CD14-positive monocyte (primary cell): ENCODE measurements around the gene TARM1. TPM values are rescaled to one million over a fixed set of nuclear protein-coding genes. Genes with fewer than 3 reads are reported as not detected.
A peak's percentile ranks its signal among the peaks of the same experiment; 100 is the strongest.

Experiments used
- DNase-seq, 3 donors: peaks; one replicate each; pipeline ENCODE4 v3.0.0-alpha.2; 2011 to 2022
- H2AFZ ChIP-seq: 2 replicates; pipeline ENCODE4 v1.6.0; 2012; ENCODE audit warnings: mild to moderate bottlenecking, low read depth, low read length, inconsistent platforms; ENCODE audit not compliant: insufficient read depth, poor library complexity, severe bottlenecking
- H3K27ac ChIP-seq, 2 donors: 1 replicate in 1 of 2; 2 replicates in 1 of 2; pipeline ENCODE4 v1.5.1; 2012 to 2013; ENCODE audit warnings: low read length in 2 of 2, control low read depth in 1 of 2, inconsistent platforms in 1 of 2, low read depth in 1 of 2, mild to moderate bottlenecking in 1 of 2
- H3K27me3 ChIP-seq, 2 donors: one replicate each; pipeline versions ENCODE4 v1.6.0 to v1.6.1; 2011 to 2013; ENCODE audit warnings: low read length in 2 of 2; ENCODE audit not compliant: control insufficient read depth in 2 of 2, insufficient read depth in 2 of 2
- H3K36me3 ChIP-seq, 2 donors: replicated peaks in 1 of 2; 1 replicate in 1 of 2; 2 replicates in 1 of 2; pipeline versions ENCODE4 v1.5.1 to v1.6.1; 2012 to 2013; ENCODE audit warnings: low read length in 2 of 2, control low read depth in 1 of 2, inconsistent platforms in 1 of 2, mild to moderate bottlenecking in 1 of 2; ENCODE audit not compliant: insufficient read depth in 2 of 2, control insufficient read depth in 1 of 2
- H3K4me1 ChIP-seq, 2 donors: 1 replicate in 1 of 2; 2 replicates in 1 of 2; pipeline versions ENCODE4 v1.5.1 to v1.6.1; 2012 to 2013; ENCODE audit warnings: low read length in 2 of 2, control low read depth in 1 of 2, inconsistent platforms in 1 of 2, mild to moderate bottlenecking in 1 of 2, moderate library complexity in 1 of 2; ENCODE audit not compliant: insufficient read depth in 2 of 2, control insufficient read depth in 1 of 2
- H3K4me2 ChIP-seq: replicated peaks from 2 replicates; pipeline ENCODE3; 2012; ENCODE audit warnings: low read length, moderate library complexity, mild to moderate bottlenecking; ENCODE audit not compliant: poor library complexity, severe bottlenecking; ENCODE audit errors: extremely low read depth
- H3K4me3 ChIP-seq, 3 experiments: fragments of 200-600 bp in 1 of 3; sonication (generic) in 1 of 3; replicated peaks in 1 of 3; 1 replicate in 2 of 3; 2 replicates in 1 of 3; pipeline ENCODE4 v1.5.1; 2011 to 2013; ENCODE audit warnings: low read length in 3 of 3, mild to moderate bottlenecking in 3 of 3, control low read depth in 2 of 3, low read depth in 2 of 3, inconsistent platforms in 1 of 3, moderate library complexity in 1 of 3
- H3K79me2 ChIP-seq: 2 replicates; pipeline ENCODE4 v1.6.0; 2012; ENCODE audit warnings: mild to moderate bottlenecking, control low read depth, inconsistent platforms, low read length, moderate library complexity; ENCODE audit not compliant: insufficient read depth
- H3K9ac ChIP-seq: 2 replicates; pipeline ENCODE4 v1.6.0; 2017; ENCODE audit warnings: low read length, mild to moderate bottlenecking; ENCODE audit not compliant: insufficient read depth, poor library complexity, severe bottlenecking
- H3K9me3 ChIP-seq, 2 donors: replicated peaks in 1 of 2; 1 replicate in 1 of 2; 2 replicates in 1 of 2; pipeline versions ENCODE4 v1.5.1 to v1.6.1; 2012 to 2013; ENCODE audit warnings: low read length in 2 of 2, control low read depth in 1 of 2; ENCODE audit not compliant: control insufficient read depth in 1 of 2, insufficient read depth in 1 of 2
- H4K20me1 ChIP-seq: 2 replicates; pipeline ENCODE4 v1.6.0; 2012; ENCODE audit warnings: mild to moderate bottlenecking, low read length, control low read depth, moderate library complexity; ENCODE audit not compliant: insufficient read depth
- H3K27ac Mint-ChIP-seq, 7 donors: one replicate each; pipeline ENCODE4 v1.8.0; 2020; ENCODE audit warnings: mild to moderate bottlenecking in 7 of 7, mixed read lengths in 7 of 7, moderate library complexity in 6 of 7, inconsistent platforms in 2 of 7
- H3K27me3 Mint-ChIP-seq, 3 donors: one replicate each; pipeline ENCODE4 v1.8.0; 2021 to 2022; ENCODE audit warnings: low read depth in 3 of 3, mild to moderate bottlenecking in 3 of 3, mixed read lengths in 3 of 3, moderate library complexity in 3 of 3, inconsistent platforms in 1 of 3
- H3K36me3 Mint-ChIP-seq, 2 donors: one replicate each; pipeline ENCODE4 v1.8.0; 2020; ENCODE audit warnings: mixed read lengths in 2 of 2, inconsistent platforms in 1 of 2, mild to moderate bottlenecking in 1 of 2
- H3K4me1 Mint-ChIP-seq: one replicate; pipeline ENCODE4 v1.8.0; 2020; ENCODE audit warnings: mild to moderate bottlenecking, mixed read lengths
- H3K4me3 Mint-ChIP-seq, 2 donors: one replicate each; pipeline ENCODE4 v1.8.0; 2020; ENCODE audit warnings: mild to moderate bottlenecking in 2 of 2, mixed read lengths in 2 of 2, moderate library complexity in 1 of 2
- H3K9me3 Mint-ChIP-seq, 7 donors: one replicate each; pipeline ENCODE4 v1.8.0; 2020 to 2022; ENCODE audit warnings: mixed read lengths in 7 of 7, mild to moderate bottlenecking in 6 of 7, moderate library complexity in 6 of 7, inconsistent platforms in 2 of 7
- WGBS: methylation state at CpG from one replicate; pipeline ENCODE4 v1.1.5; 2013; ENCODE audit warnings: missing lambda C conversion rate; ENCODE audit not compliant: insufficient coverage; 5-methylcytosine and 5-hydroxymethylcytosine counted together
- intact Hi-C, 2 donors: fragments of 100-400 bp; cut with micrococcal nuclease; formaldehyde crosslinking; loops; one replicate each; pipeline versions ENCODE4 v1.15.0 to v1.15.1; 2023
- polyA plus RNA-seq, 3 donors: library from polyadenylated mRNA; depleted of rRNA in 1 of 3; unstranded in 2 of 3; stranded (reverse) in 1 of 3; fragments of 300-500 nt in 2 of 3; fragments of >200 nt in 1 of 3; fragmentation: Illumina TruSeq in 2 of 3; gene quantifications; 1 replicate in 2 of 3; 2 replicates in 1 of 3; pipeline ENCODE4 v1.2.3, GENCODE V29; 2012 to 2021
- TF ChIP-seq, protein P1 (sequence below): fragments of 200-600 bp; IDR thresholded peaks from one replicate; pipeline ENCODE4 v1.8.0; 2022; ENCODE audit warnings: antibody characterized with exemption, mild to moderate bottlenecking

The TARM1 gene
- polyA plus RNA-seq, 3 donors, result 0.89 to 1.2 TPM; not detected in 1

DNA sequence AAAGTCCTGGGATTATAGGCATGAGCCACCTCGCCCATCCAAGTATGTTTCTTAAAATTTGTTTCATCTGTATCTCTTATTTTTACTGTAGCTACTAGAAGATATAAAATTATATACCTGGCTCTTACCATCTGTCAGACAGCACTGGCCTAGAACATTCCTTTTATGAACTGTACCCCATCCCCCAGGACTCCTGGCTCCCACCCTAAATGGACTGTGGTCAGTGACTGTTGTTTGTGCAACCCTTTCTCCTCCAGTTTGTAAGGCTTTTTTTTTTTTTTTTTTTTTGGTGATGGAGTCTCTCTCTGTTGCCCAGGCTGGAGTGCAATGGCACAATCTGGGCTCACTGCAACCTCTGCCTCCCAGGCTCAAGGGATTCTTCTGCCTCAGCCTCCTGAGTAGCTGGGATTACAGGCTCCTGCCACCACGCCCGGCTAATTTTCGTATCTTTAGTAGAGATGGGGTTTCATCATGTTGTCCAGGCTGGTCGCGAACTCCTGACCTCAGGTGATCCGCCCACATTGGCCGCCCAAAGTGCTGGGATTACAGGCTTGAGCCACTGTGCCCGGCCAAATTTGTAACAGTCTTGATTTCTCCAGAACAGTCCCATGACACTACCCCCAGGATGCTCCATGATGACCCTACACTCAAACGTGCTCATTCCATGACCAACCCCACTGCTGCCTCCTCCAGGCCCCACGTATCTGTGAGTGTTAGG, 24.0 kb upstream of the TARM1 start:
- no peak overlapping the region for H2AFZ ChIP-seq
- TF ChIP-seq, protein P1, sequence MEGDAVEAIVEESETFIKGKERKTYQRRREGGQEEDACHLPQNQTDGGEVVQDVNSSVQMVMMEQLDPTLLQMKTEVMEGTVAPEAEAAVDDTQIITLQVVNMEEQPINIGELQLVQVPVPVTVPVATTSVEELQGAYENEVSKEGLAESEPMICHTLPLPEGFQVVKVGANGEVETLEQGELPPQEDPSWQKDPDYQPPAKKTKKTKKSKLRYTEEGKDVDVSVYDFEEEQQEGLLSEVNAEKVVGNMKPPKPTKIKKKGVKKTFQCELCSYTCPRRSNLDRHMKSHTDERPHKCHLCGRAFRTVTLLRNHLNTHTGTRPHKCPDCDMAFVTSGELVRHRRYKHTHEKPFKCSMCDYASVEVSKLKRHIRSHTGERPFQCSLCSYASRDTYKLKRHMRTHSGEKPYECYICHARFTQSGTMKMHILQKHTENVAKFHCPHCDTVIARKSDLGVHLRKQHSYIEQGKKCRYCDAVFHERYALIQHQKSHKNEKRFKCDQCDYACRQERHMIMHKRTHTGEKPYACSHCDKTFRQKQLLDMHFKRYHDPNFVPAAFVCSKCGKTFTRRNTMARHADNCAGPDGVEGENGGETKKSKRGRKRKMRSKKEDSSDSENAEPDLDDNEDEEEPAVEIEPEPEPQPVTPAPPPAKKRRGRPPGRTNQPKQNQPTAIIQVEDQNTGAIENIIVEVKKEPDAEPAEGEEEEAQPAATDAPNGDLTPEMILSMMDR, result no peak
- H3K4me2 ChIP-seq, result no peak overlapping the region
- H3K27ac ChIP-seq, result no peak overlapping the region
- Mint-ChIP-seq H3K4me1 (peaks cover 26% of the 10 kb centered on the region), H3K4me3 (no peak overlapping the region), H3K36me3 (peaks cover 48 to 54% of the 10 kb centered on the region in 2 donors), H3K27me3 (no peaks in the 10 kb centered on the region), H3K27ac (peak overlapping the region in 3 of 7 donors; percentile 7 to 39 (median 19)), H3K9me3 (peaks cover 0 to 2% (median 0%) of the 10 kb centered on the region in 7 donors)
- H3K36me3 ChIP-seq, result peaks cover 45 to 49% of the 10 kb centered on the region in 2 donors
- no peaks in the 10 kb centered on the region for H3K27me3 ChIP-seq
- WGBS, result 98% methylated on average over 5 of the region's 11 CpGs
- peaks cover 30 to 33% of the 10 kb centered on the region in 2 donors for H3K4me1 ChIP-seq
- intact Hi-C loops, result no loop called here
- peaks cover 75% of the 10 kb centered on the region for H3K79me2 ChIP-seq
- no peak for DNase-seq
- peaks cover 32% of the 10 kb centered on the region for H4K20me1 ChIP-seq
- no peak overlapping the region for H3K4me3 ChIP-seq
- no peak overlapping the region for H3K9ac ChIP-seq
- no peaks in the 10 kb centered on the region for H3K9me3 ChIP-seq

DNA sequence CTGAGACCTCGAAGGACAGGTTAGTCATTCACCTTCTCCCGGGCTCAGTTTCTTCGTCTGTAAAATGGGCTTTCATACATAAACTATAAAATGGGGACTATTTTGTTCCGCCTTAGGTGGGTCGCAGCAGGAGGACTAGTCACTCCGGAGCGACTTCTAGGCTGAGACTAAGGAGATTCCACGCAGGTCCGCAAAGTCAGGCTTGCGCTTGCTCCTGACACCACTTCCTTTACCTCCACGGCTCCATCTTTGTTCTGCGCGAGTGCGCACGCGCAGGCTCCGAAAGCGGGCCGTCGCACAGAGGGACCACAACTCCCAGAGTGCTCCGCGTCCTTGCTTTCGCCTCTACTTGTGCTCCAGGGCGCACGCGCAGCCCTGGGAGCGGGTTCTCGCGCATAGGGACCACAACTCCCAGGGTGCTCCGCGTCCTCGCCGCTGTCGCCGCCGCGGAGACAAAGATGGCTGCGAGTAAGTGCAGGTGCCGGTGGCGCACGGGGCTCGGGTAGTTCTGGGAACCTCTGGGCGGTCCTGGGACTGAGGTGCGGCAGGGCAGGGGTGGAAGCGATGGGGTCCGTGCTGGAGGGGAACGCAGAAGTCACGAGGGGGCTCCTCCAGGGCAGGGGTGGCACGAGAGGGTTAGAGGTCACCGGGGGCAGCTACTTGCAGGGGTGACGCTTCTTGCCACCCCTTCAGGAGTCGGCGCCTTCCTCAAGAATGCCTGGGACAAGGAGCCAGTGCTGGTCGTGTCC, 21.4 kb upstream of the TARM1 start, which contains the start of gene NDUFA3:
Gene NDUFA3 (plus strand): TSS at position 435 of the 749 bp plus-strand sequence. CDS start 24 bp downstream, at position 459.
- H3K4me1 ChIP-seq, result peaks cover 55 to 59% of the 10 kb centered on the region in 2 donors
- peak; percentile 98 to 100 (median 99) for DNase-seq

More for the DNA sequence above, 21.4 kb upstream of the TARM1 start, which contains the start of gene NDUFA3:
- TF ChIP-seq, protein P1, result no peak
- Histone ChIP-seq H3K4me2 (peak within 1 kb of the TSS; percentile 88), H3K9ac (peak within 1 kb of the TSS; percentile 80), H2AFZ (peak within 1 kb of the TSS; percentile 91), H4K20me1 (peaks cover 8% of the 10 kb centered on the region), H3K27me3 (no peaks in the 10 kb centered on the region), H3K9me3 (no peaks in the 10 kb centered on the region), H3K4me3 (peak within 1 kb of the TSS; percentile 51 to 97 (median 68)), H3K36me3 (peaks cover 19 to 23% of the 10 kb centered on the region in 2 donors), H3K27ac (peak within 1 kb of the TSS; percentile 73 to 87), H3K79me2 (peaks cover 85% of the 10 kb centered on the region)
- Mint-ChIP-seq H3K9me3 (peaks cover 0 to 2% (median 0%) of the 10 kb centered on the region in 7 donors), H3K27ac (peak within 1 kb of the TSS; percentile 92 to 98 (median 98)), H3K4me1 (peaks cover 49% of the 10 kb centered on the region), H3K27me3 (no peaks in the 10 kb centered on the region), H3K4me3 (peak within 1 kb of the TSS; percentile 95 to 98), H3K36me3 (peaks cover 28 to 47% of the 10 kb centered on the region in 2 donors)
- intact Hi-C loops, result loop anchor here (1.0 to 2.0 kb wide), 3 partner anchors 13 to 35 kb away; partner anchors contain the start of genes CNOT3 (in 1 of the 2), PRPF31 (in 1 of the 2) and TFPT (in 1 of the 2)
- WGBS, result under 1% methylated on average over 50 of the region's 54 CpGs
